Progenitor cell of endocrine pancreas (in vitro differentiated cells): ENCODE results near the gene SLAMF8. TPM values are rescaled to one million over a fixed set of nuclear protein-coding genes. Genes with fewer than 3 reads are reported as not detected.

ENCODE experiments used
- DNase-seq: peaks from one replicate; pipeline ENCODE4 v3.0.0; 2021; ENCODE audit warnings: low spot score; ENCODE audit not compliant: unreplicated experiment
- H3K27ac Mint-ChIP-seq: 2 replicates; pipeline ENCODE4 v1.8.0; 2021; ENCODE audit warnings: mild to moderate bottlenecking, moderate library complexity, mixed read lengths
- H3K27me3 Mint-ChIP-seq: 2 replicates; pipeline ENCODE4 v1.8.0; 2021; ENCODE audit warnings: mixed read lengths
- H3K36me3 Mint-ChIP-seq: 2 replicates; pipeline ENCODE4 v1.8.0; 2022; ENCODE audit warnings: mixed read lengths; ENCODE audit not compliant: insufficient read depth
- H3K4me1 Mint-ChIP-seq: 2 replicates; pipeline ENCODE4 v1.8.0; 2021; ENCODE audit warnings: low read depth, mixed read lengths
- H3K4me3 Mint-ChIP-seq: 2 replicates; pipeline ENCODE4 v1.8.0; 2021; ENCODE audit warnings: low read depth, mild to moderate bottlenecking, moderate library complexity, mixed read lengths
- H3K9me3 Mint-ChIP-seq: 2 replicates; pipeline ENCODE4 v1.8.0; 2021; ENCODE audit warnings: low read depth, mixed read lengths
- CTCF ChIP-seq: fragments of 200-600 bp; sonication (generic); IDR thresholded peaks from one replicate; pipeline ENCODE4 v1.5.0; 2021; ENCODE audit warnings: antibody characterized with exemption, mild to moderate bottlenecking; ENCODE audit not compliant: unreplicated experiment
- total RNA-seq: library from RNA; stranded (reverse); gene quantifications from 2 replicates; pipeline ENCODE4 v1.2.1, GENCODE V29; 2021

The SLAMF8 gene
- total RNA-seq, 1 donor from 2014 or later, result not detected

- Mint-ChIP-seq H3K9me3 (no peaks in the 10 kb centered on the region), H3K27ac (no peak overlapping the region), H3K4me1 (no peaks in the 10 kb centered on the region), H3K36me3 (peaks cover 1% of the 10 kb centered on the region), H3K27me3 (peaks cover 27% of the 10 kb centered on the region), H3K4me3 (no peak overlapping the region)
- no peak for DNase-seq
- TF ChIP-seq CTCF, result no peak
Observed at GRCh38 chr1:159879136-159879535, 52.5 kb downstream of the SLAMF8 start.

DNA sequence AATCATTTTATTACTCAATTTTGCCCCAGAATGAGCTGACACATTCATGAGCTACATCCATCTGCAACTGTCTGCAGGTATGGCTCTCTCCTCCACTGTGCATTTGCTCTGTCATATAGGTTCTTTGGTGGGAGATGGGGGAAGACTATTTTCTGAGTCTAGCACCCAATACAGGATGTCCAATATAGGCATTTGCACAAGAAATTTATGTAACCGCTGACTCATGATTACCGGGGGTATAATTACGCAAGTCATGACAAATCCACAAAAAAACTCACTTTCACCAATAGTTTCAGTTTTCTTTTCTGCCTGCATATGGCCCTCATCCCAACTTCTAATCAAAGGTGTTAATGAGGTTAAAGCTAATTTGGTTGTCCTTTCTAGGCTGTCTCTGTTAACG is 53.3 kb downstream of the SLAMF8 start:
- no peak for DNase-seq
- peaks cover 1% of the 10 kb centered on the region for H3K36me3 Mint-ChIP-seq
- no peaks in the 10 kb centered on the region for H3K4me1 Mint-ChIP-seq
- H3K4me3 Mint-ChIP-seq, result no peak overlapping the region
- peaks cover 26% of the 10 kb centered on the region for H3K27me3 Mint-ChIP-seq
- H3K9me3 Mint-ChIP-seq, result no peaks in the 10 kb centered on the region
- no peak overlapping the region for H3K27ac Mint-ChIP-seq
- no peak for TF ChIP-seq CTCF

- H3K27me3 Mint-ChIP-seq, result peaks cover 26% of the 10 kb centered on the region
- no peaks in the 10 kb centered on the region for H3K4me1 Mint-ChIP-seq
- H3K4me3 Mint-ChIP-seq, result no peak overlapping the region
- no peak overlapping the region for H3K27ac Mint-ChIP-seq
- TF ChIP-seq CTCF, result no peak
- H3K9me3 Mint-ChIP-seq, result no peaks in the 10 kb centered on the region
- H3K36me3 Mint-ChIP-seq, result peaks cover 1% of the 10 kb centered on the region
- no peak for DNase-seq
Observed at GRCh38 chr1:159880430-159880829, 53.8 kb downstream of the SLAMF8 start.

DNA sequence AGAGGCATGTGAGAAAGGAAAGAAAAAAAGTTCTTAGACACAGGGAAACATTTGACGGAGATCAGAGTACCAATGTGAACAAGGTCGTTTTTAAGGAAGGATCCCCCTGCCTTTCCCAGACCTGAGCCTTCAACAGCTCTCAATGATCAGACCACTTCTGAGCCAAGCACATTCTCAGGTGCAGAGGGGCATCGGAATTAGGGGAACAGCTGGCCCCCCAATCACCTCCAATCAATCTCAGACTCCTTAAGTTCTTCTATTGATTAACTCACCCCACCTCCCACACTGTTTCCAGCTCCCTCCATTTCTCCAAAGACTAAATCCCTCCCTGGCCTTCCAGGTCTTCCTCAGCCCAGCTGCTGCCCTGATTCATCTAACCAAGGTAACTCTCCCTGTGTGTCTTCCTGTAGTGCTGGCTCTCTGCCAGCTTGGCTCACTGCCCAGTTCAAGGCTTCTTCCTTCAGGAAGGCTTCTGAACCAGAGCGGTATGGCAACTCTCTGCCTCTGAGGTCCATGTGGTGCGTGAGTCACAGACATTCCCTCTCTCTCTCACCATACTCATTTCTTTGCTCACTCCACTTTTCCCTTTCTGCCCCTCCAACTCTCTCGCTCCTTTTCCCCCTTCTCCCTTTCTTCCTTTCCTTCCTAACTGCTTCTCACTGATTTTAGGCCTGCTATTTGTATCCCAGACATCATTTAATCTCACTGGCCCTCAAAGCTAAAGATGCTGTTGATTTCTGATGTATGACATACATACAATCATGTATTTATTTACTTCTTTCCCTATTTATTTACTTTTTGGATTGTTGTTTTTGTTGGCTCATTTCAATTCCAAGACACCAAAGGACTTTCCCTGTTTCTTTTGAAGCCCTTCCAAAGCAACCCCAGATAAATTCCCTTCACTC is 55.2 kb downstream of the SLAMF8 start:
- Mint-ChIP-seq H3K9me3 (no peaks in the 10 kb centered on the region), H3K4me3 (no peak overlapping the region), H3K36me3 (no peaks in the 10 kb centered on the region), H3K27me3 (peaks cover 23% of the 10 kb centered on the region), H3K4me1 (no peaks in the 10 kb centered on the region), H3K27ac (no peak overlapping the region)
- no peak for DNase-seq
- TF ChIP-seq CTCF, result no peak

DNA sequence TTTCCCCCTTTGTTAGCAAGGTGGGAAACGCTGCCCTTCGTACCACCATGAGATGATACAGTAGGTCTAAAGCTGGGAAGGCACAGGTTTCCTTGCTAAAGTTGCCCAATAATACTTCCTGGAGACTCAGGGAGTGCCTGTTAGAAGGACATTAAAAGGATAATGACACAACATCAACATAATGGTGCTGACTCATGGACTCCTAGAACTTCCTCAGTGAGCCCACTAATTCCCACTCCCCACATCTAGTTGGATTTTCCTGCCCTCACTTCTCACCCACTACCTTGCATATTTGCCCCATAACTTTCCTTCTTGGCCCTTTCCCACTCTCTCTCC is 55.8 kb downstream of the SLAMF8 start:
- no peak for TF ChIP-seq CTCF
- H3K4me3 Mint-ChIP-seq, result no peak overlapping the region
- no peak overlapping the region for H3K27ac Mint-ChIP-seq
- H3K36me3 Mint-ChIP-seq, result no peaks in the 10 kb centered on the region
- H3K27me3 Mint-ChIP-seq, result peaks cover 26% of the 10 kb centered on the region
- no peaks in the 10 kb centered on the region for H3K4me1 Mint-ChIP-seq
- no peak for DNase-seq
- H3K9me3 Mint-ChIP-seq, result no peaks in the 10 kb centered on the region
